Mucosa of rectum (tissue), 2 donors: Measurements from ENCODE around the gene TBX1.
A peak's percentile ranks its signal among the peaks of the same experiment; 100 is the strongest.

Experiments
- H3K27ac ChIP-seq, 2 donors: one replicate each; pipeline ENCODE4 v1.7.0; 2013; ENCODE audit warnings: inconsistent platforms in 2 of 2, low read depth in 2 of 2, low read length in 2 of 2
- H3K27me3 ChIP-seq, 2 donors: one replicate each; pipeline ENCODE4 v1.7.0; 2013; ENCODE audit warnings: low read length in 2 of 2; ENCODE audit not compliant: control insufficient read depth in 2 of 2, insufficient read depth in 2 of 2
- H3K36me3 ChIP-seq, 2 donors: one replicate each; pipeline ENCODE4 v1.7.0; 2013; ENCODE audit warnings: low read length in 2 of 2; ENCODE audit not compliant: control insufficient read depth in 2 of 2, insufficient read depth in 2 of 2
- H3K4me1 ChIP-seq, 2 donors: one replicate each; pipeline ENCODE4 v1.7.0; 2013; ENCODE audit warnings: low read length in 2 of 2, mild to moderate bottlenecking in 1 of 2; ENCODE audit not compliant: control insufficient read depth in 2 of 2, insufficient read depth in 2 of 2
- H3K4me3 ChIP-seq, 2 donors: one replicate each; pipeline ENCODE4 v1.7.0; 2013; ENCODE audit warnings: low read length in 2 of 2
- H3K9ac ChIP-seq, 2 donors: one replicate each; pipeline ENCODE4 v1.7.0; 2013; ENCODE audit warnings: low read length in 2 of 2, low read depth in 1 of 2, mild to moderate bottlenecking in 1 of 2
- H3K9me3 ChIP-seq, 2 donors: one replicate each; pipeline ENCODE4 v1.7.0; 2013; ENCODE audit warnings: low read length in 2 of 2; ENCODE audit not compliant: control insufficient read depth in 2 of 2
- donor health status: healthy.
- donor health status: Normal muscosa, but diverticular disease.

TBX1 gene

DNA sequence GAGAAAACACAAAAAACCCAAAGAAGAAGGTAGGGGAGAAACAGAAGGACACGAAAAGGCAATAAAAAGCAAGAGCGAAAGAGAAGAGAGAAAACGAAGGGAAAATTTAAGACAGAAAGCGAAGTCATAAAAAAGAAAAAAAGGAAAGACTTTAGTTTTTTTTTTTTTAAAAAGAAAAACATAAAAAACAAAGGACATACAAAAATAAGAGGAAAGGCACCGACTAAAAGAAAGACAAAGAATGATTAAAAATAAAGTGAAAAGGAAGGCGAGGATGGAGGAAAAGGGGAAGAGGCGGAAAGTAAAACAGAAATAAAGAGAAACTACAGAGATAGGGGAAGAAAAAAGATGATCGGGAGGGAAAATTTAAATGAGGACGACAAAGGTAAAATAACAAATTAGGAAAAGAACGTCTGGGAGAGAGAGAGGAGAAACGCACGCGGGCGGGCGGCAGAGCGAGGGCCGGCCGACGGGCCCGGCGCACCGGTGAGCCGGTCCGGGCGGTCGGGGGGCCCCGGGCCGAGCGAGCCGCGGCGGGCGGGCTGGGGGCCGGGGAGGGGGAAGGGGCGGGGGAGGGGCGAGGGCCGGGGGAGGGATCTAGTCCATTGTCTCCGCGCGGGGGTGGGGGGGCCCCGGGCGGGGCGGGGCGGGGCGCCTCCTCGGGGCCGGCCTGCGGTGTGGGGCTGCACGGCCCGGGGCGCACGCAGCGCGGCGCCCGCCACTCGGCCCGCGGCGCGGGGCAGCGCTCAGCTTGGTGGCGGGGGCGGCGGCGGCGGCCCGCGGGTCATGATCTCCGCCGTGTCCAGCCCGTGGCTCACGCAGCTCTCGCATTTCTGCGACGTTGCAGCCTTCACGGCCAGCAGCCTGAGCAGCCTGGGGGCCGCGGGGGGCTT lies at the start of gene TBX1:
TBX1 (plus strand) TSS at position 721 of the 893 bp plus-strand sequence; CDS start at position 787, 66 bp downstream.
- H3K27ac ChIP-seq = no peak within 1 kb of the TSS
- peaks cover 67 to 69% of the 10 kb centered on the region in 2 donors for H3K27me3 ChIP-seq
- no peak within 1 kb of the TSS for H3K4me3 ChIP-seq
- no peak within 1 kb of the TSS for H3K9ac ChIP-seq
- peaks cover 0 to 4% of the 10 kb centered on the region in 2 donors for H3K4me1 ChIP-seq
- no peaks in the 10 kb centered on the region for H3K9me3 ChIP-seq
- no peaks in the 10 kb centered on the region for H3K36me3 ChIP-seq

GRCh38 chr22:19713245-19713644 lies 47.3 kb upstream of the TBX1 start:
- Histone ChIP-seq H3K4me3 (no peak overlapping the region), H3K4me1 (peaks cover 6 to 7% of the 10 kb centered on the region in 2 donors), H3K9me3 (no peaks in the 10 kb centered on the region), H3K36me3 (no peaks in the 10 kb centered on the region), H3K27ac (no peak overlapping the region), H3K9ac (no peak overlapping the region), H3K27me3 (peaks cover 10 to 25% of the 10 kb centered on the region in 2 donors)

GRCh38 chr22:19713650-19714311 lies 46.8 kb upstream of the TBX1 start:
- H3K36me3 ChIP-seq = no peaks in the 10 kb centered on the region
- H3K4me1 ChIP-seq = peaks cover 8 to 11% of the 10 kb centered on the region in 2 donors
- peaks cover 10 to 28% of the 10 kb centered on the region in 2 donors for H3K27me3 ChIP-seq
- no peak overlapping the region for H3K27ac ChIP-seq
- H3K9me3 ChIP-seq = no peaks in the 10 kb centered on the region
- peak overlapping the region; percentile 20 to 35 for H3K4me3 ChIP-seq
- no peak overlapping the region for H3K9ac ChIP-seq

- Histone ChIP-seq H3K36me3 (no peaks in the 10 kb centered on the region), H3K4me3 (peak within 1 kb of the TSS; percentile 20 to 35), H3K4me1 (peaks cover 8 to 11% of the 10 kb centered on the region in 2 donors), H3K9me3 (no peaks in the 10 kb centered on the region), H3K9ac (no peak within 1 kb of the TSS), H3K27me3 (peaks cover 12 to 35% of the 10 kb centered on the region in 2 donors), H3K27ac (no peak within 1 kb of the TSS)
Observed at GRCh38 chr22:19714312-19715187, 46.0 kb upstream of the TBX1 start, which contains the start of gene SEPTIN5. TSS of gene SEPTIN5 (plus strand) at chr22:19714503. CDS start at chr22:19714589, 86 bp downstream.

GRCh38 chr22:19715188-19715930 lies 45.2 kb upstream of the TBX1 start:
- Histone ChIP-seq H3K4me1 (peaks cover 8 to 11% of the 10 kb centered on the region in 2 donors), H3K9ac (no peak overlapping the region), H3K9me3 (no peaks in the 10 kb centered on the region), H3K36me3 (no peaks in the 10 kb centered on the region), H3K27me3 (peaks cover 19 to 43% of the 10 kb centered on the region in 2 donors), H3K4me3 (peak overlapping the region in 1 of 2 donors; percentile 24), H3K27ac (no peak overlapping the region)

DNA sequence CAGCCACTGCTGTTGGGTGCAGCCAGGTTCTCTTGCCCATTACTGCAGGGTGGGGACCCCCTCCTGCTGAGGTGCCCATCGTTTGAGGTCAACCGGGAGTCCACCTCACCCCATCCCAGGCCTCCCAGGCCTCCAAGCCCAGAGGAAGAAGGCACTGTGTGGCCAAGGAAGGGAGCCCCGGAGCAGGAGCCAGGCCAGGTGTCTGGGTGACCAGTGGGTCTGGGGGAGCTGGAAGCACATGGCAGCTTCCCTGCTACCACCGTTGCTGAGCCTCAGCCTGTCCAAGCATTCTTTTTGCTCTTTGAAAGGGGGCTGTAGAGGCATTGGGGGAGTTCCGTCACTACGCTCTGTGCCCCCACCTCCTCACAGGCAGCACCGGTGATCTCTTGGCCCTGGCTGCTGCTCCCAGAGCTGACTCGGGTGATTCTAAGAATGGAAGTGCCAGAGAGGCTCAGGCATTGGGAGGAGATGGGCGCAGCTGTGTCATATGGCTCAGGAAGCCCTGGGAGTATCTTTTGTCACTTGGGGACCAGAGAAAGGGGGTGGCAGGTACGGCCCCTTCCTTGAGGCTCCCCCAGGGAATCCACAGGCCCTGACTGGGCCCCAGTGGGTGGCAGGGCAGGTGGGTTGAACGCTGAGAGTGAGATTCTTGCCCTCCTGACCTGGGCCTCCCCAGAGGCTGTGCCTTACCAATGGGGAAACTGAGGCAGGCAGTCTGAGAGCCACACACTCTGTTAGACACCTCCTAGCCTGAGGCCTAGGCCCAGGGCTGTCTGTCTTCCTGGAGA lies 44.3 kb upstream of the TBX1 start:
- peaks cover 24 to 50% of the 10 kb centered on the region in 2 donors for H3K27me3 ChIP-seq
- no peaks in the 10 kb centered on the region for H3K36me3 ChIP-seq
- no peaks in the 10 kb centered on the region for H3K9me3 ChIP-seq
- no peak overlapping the region for H3K27ac ChIP-seq
- peaks cover 8 to 11% of the 10 kb centered on the region in 2 donors for H3K4me1 ChIP-seq
- no peak overlapping the region for H3K4me3 ChIP-seq
- H3K9ac ChIP-seq = no peak overlapping the region

DNA sequence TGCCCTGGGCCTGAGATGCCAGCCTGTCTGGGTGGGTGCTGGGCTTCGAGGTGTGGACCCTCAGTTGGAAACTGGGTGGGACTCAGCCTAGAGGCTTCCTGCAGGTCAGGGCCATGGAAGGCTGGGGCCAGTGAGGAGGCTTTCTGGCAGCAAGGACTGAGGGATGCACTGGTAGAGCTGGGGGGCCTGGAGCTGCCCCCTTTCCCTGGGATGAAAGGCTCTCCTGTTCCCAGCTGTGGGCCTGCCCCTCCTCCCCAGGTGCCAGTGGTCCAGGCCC lies 43.8 kb upstream of the TBX1 start:
- Histone ChIP-seq H3K4me3 (no peak overlapping the region), H3K27ac (no peak overlapping the region), H3K27me3 (peaks cover 30 to 55% of the 10 kb centered on the region in 2 donors), H3K9ac (no peak overlapping the region), H3K36me3 (no peaks in the 10 kb centered on the region), H3K4me1 (peaks cover 8 to 11% of the 10 kb centered on the region in 2 donors), H3K9me3 (no peaks in the 10 kb centered on the region)

DNA sequence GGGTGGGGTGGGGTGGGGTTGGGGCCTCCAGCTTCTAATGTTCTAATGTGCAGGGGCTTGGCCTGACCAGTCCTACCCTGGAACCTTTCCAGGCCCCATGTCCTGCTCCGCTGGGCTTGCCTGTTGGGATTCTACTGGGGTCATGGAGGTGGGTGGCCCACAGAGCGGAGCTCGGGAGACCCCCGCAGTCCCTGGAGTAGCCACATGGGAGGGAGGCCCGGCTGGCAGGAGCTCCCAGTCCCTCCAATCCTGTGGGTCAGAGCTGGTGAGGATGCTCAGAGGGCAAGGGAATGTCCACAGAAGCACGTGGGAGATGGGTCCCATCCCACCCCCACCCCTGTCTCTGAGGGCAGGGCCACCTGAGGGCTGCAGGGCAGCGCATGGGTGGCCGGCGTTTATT lies 43.4 kb upstream of the TBX1 start:
- H3K9me3 ChIP-seq = no peaks in the 10 kb centered on the region
- no peak overlapping the region for H3K4me3 ChIP-seq
- H3K9ac ChIP-seq = no peak overlapping the region
- peaks cover 30 to 56% of the 10 kb centered on the region in 2 donors for H3K27me3 ChIP-seq
- no peak overlapping the region for H3K27ac ChIP-seq
- H3K36me3 ChIP-seq = no peaks in the 10 kb centered on the region
- H3K4me1 ChIP-seq = peaks cover 8 to 11% of the 10 kb centered on the region in 2 donors
